A204.1 (cell line): ENCODE measurements around the gene NHERF2.

Source experiments
- FAIRE-seq: peaks from 2 replicates; lab custom pipeline; 2012; peaks lifted over from hg19 to GRCh38; lab: Jason Lieb, UNC

The NHERF2 gene

GRCh38 chr16:2061526-2061925 is 34.8 kb downstream of the NHERF2 start:
- no peak for FAIRE-seq

GRCh38 chr16:2062801-2063200 is 36.1 kb downstream of the NHERF2 start:
- FAIRE-seq = no peak

GRCh38 chr16:2063861-2064260 is 37.2 kb downstream of the NHERF2 start:
- FAIRE-seq = no peak

- no peak for FAIRE-seq
Observed at GRCh38 chr16:2064368-2064945, 37.8 kb downstream of the NHERF2 start.

- FAIRE-seq = no peak
Observed at GRCh38 chr16:2066139-2066538, 39.4 kb downstream of the NHERF2 start.

GRCh38 chr16:2070576-2071453 is 44.1 kb downstream of the NHERF2 start:
- no peak for FAIRE-seq

- no peak for FAIRE-seq
Observed at GRCh38 chr16:2071454-2072202, 44.9 kb downstream of the NHERF2 start.

GRCh38 chr16:2072926-2073325 is 46.2 kb downstream of the NHERF2 start:
- no peak for FAIRE-seq

GRCh38 chr16:2074071-2074470 is 47.4 kb downstream of the NHERF2 start:
- no peak for FAIRE-seq

GRCh38 chr16:2075631-2076030 is 48.9 kb downstream of the NHERF2 start:
- FAIRE-seq = no peak

GRCh38 chr16:2076072-2076865 is 49.6 kb downstream of the NHERF2 start:
- FAIRE-seq = no peak

- FAIRE-seq = no peak
Observed at GRCh38 chr16:2077016-2077415, 50.3 kb downstream of the NHERF2 start.

- no peak for FAIRE-seq
Observed at GRCh38 chr16:2077696-2078095, 51.0 kb downstream of the NHERF2 start.

- FAIRE-seq = no peak
Observed at GRCh38 chr16:2078096-2078495, 51.4 kb downstream of the NHERF2 start.

GRCh38 chr16:2078691-2079090 is 52.0 kb downstream of the NHERF2 start:
- FAIRE-seq = no peak

GRCh38 chr16:2079311-2079800 is 52.7 kb downstream of the NHERF2 start:
- FAIRE-seq = no peak

GRCh38 chr16:2079991-2080390 is 53.3 kb downstream of the NHERF2 start:
- no peak for FAIRE-seq

- no peak for FAIRE-seq
Observed at GRCh38 chr16:2081201-2082084, 54.7 kb downstream of the NHERF2 start.

GRCh38 chr16:2082171-2082982 is 55.7 kb downstream of the NHERF2 start:
- no peak for FAIRE-seq

GRCh38 chr16:2082983-2083364 is 56.3 kb downstream of the NHERF2 start:
- no peak for FAIRE-seq
